CD4-positive, alpha-beta memory T cell (primary cell): Measurements from ENCODE around the gene COPE. TPM values are rescaled to one million over a fixed set of nuclear protein-coding genes. Genes with fewer than 3 reads are reported as not detected.
"Not testable (repeated sequence)": the region's sequence is repeated elsewhere in the genome, so short reads cannot be mapped to it uniquely, and the experiment has no call there.

ENCODE experiments used
- CTCF ChIA-PET: fragments of 350-600 bp; sonication (Branson Sonifier 250); formaldehyde crosslinking; loops from one replicate; lab custom pipeline; 2021; ENCODE audit warnings: inconsistent platforms; ENCODE audit not compliant: partially characterized antibody; lab: Charles Lee
- POLR2A ChIA-PET: fragments of 350-600 bp; sonication (Branson Sonifier 250); formaldehyde crosslinking; loops from one replicate; lab custom pipeline; 2021; ENCODE audit not compliant: partially characterized antibody; lab: Charles Lee
- DNase-seq, 5 donors: peaks; one replicate each; pipeline versions ENCODE4 v3.0.0 to v3.0.0-alpha.2; 2020 to 2022; ENCODE audit warnings: mixed read lengths in 1 of 5
- H3K27ac ChIP-seq: one replicate; pipeline ENCODE4 v1.7.0; 2013; ENCODE audit warnings: low read depth, low read length
- H3K27me3 ChIP-seq: 2 replicates; pipeline ENCODE4 v1.7.0; 2013; ENCODE audit warnings: mild to moderate bottlenecking, low read length, moderate library complexity; ENCODE audit not compliant: insufficient read depth
- H3K36me3 ChIP-seq: 2 replicates; pipeline ENCODE4 v1.7.0; 2013; ENCODE audit warnings: mild to moderate bottlenecking, low read length, moderate library complexity; ENCODE audit not compliant: insufficient read depth
- H3K4me1 ChIP-seq: 2 replicates; pipeline ENCODE4 v1.7.0; 2013; ENCODE audit warnings: mild to moderate bottlenecking, low read length, moderate library complexity; ENCODE audit not compliant: insufficient read depth
- H3K4me3 ChIP-seq, 2 donors: one replicate each; pipeline ENCODE4 v1.7.0; 2013; ENCODE audit warnings: low read length in 2 of 2, mild to moderate bottlenecking in 1 of 2
- H3K9me3 ChIP-seq, 2 donors: one replicate each; pipeline ENCODE4 v1.7.0; 2013; ENCODE audit warnings: low read length in 2 of 2, control low read depth in 1 of 2; ENCODE audit not compliant: control insufficient read depth in 1 of 2
- H3K27ac Mint-ChIP-seq, 7 donors: one replicate each; pipeline ENCODE4 v1.8.0; 2020 to 2021; ENCODE audit warnings: mixed read lengths in 7 of 7, mild to moderate bottlenecking in 6 of 7, inconsistent platforms in 3 of 7, moderate library complexity in 3 of 7
- H3K27me3 Mint-ChIP-seq, 2 donors: one replicate each; pipeline ENCODE4 v1.8.0; 2020 to 2021; ENCODE audit warnings: mixed read lengths in 2 of 2
- H3K36me3 Mint-ChIP-seq, 2 donors: one replicate each; pipeline ENCODE4 v1.8.0; 2020 to 2021; ENCODE audit warnings: mixed read lengths in 2 of 2, inconsistent platforms in 1 of 2, mild to moderate bottlenecking in 1 of 2
- H3K4me1 Mint-ChIP-seq, 4 donors: one replicate each; pipeline ENCODE4 v1.8.0; 2020 to 2021; ENCODE audit warnings: mixed read lengths in 4 of 4, mild to moderate bottlenecking in 1 of 4
- H3K4me3 Mint-ChIP-seq, 8 donors: one replicate each; pipeline ENCODE4 v1.8.0; 2020 to 2021; ENCODE audit warnings: mixed read lengths in 8 of 8, mild to moderate bottlenecking in 7 of 8, moderate library complexity in 6 of 8, inconsistent platforms in 3 of 8
- H3K9me3 Mint-ChIP-seq, 8 donors: one replicate each; pipeline ENCODE4 v1.8.0; 2020 to 2021; ENCODE audit warnings: mixed read lengths in 8 of 8, mild to moderate bottlenecking in 5 of 8, inconsistent platforms in 3 of 8, moderate library complexity in 1 of 8
- intact Hi-C: fragments of 100-400 bp; cut with micrococcal nuclease; formaldehyde crosslinking; loops from one replicate; pipeline ENCODE4 v1.15.1; 2023
- polyA plus RNA-seq, 2 donors: library from polyadenylated mRNA; unstranded; fragments of 300-500 nt; fragmentation: Illumina TruSeq; gene quantifications; one replicate each; pipeline ENCODE4 v1.2.3, GENCODE V29; 2021
- total RNA-seq, 2 experiments: library from RNA; stranded (reverse); gene quantifications; one replicate each; pipeline ENCODE4 v1.2.3, GENCODE V29; 2021

COPE gene
- total and polyA plus RNA-seq, 4 experiments from 2014 or later, result 165 to 276 (median 221) TPM

DNA sequence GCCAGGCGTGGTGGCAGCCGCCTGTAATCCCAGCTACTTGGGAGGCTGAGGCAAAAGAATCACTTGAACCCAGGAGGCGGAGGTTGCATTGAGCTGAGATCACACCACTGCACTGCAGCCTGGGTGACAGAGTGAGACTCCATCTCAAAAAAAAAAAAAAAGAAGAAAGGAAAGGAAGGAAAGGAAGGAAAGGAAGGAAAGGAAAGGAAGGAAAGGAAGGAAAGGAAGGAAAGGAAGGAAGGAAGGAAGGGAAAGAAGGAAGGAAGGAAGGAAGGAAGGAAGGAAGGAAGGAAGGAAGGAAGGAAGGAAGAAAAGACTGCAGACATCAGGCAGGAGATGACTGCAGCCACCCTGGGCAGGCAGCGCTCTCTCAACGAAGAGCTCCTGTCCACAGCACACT lies 16.7 kb downstream of the COPE start:
- CTCF ChIA-PET, H3K4me1 Mint-ChIP-seq, H3K4me1 ChIP-seq, H3K27ac ChIP-seq, H3K27me3 Mint-ChIP-seq, H3K9me3 ChIP-seq, DNase-seq, intact Hi-C loops, H3K4me3 Mint-ChIP-seq, H3K9me3 Mint-ChIP-seq, H3K4me3 ChIP-seq, H3K27me3 ChIP-seq: not testable (repeated sequence)
- H3K36me3 ChIP-seq, result peaks cover 31% of the 10 kb centered on the region
- Mint-ChIP-seq H3K27ac (peak overlapping the region in 1 of 7 donors; percentile 70), H3K36me3 (peaks cover 14 to 22% of the 10 kb centered on the region in 2 donors)
- POLR2A ChIA-PET, result interaction anchor here (0.6 to 0.7 kb wide), 2 partner anchors 17 to 1521 kb away, joined by 3 to 4 read pairs; partner anchors contain the start of genes COPE and DDX49

DNA sequence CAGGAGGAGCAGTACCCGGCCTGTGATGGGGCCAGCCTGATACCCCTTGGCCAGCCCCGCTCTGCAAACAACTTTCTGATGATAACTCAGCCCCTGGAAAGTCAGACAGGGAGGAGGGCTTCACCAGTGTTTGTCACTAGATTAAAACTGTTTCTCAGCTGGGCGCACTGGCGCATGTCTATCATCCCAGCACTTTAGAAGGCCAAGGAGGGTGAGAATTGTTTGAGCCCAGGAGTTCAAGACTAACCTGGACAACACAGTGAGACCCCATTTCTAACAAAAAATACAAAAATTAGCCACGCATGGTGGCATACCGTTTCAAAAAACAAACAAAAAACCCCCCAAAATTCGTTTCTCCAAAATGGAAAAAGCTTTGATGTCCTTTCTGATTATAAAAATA lies 17.7 kb downstream of the COPE start:
- Mint-ChIP-seq H3K36me3 (peaks cover 14 to 24% of the 10 kb centered on the region in 2 donors), H3K27me3 (peaks cover 10 to 12% of the 10 kb centered on the region in 2 donors), H3K4me3 (no peak overlapping the region), H3K9me3 (peaks cover 0 to 1% (median 0%) of the 10 kb centered on the region in 8 donors), H3K27ac (no peak overlapping the region), H3K4me1 (peaks cover 5 to 14% (median 9%) of the 10 kb centered on the region in 4 donors)
- POLR2A ChIA-PET, result no interaction called here
- Histone ChIP-seq H3K9me3 (no peaks in the 10 kb centered on the region), H3K36me3 (peaks cover 23% of the 10 kb centered on the region), H3K27ac (no peak overlapping the region), H3K4me1 (peaks cover 6% of the 10 kb centered on the region), H3K4me3 (no peak overlapping the region), H3K27me3 (no peaks in the 10 kb centered on the region)
- CTCF ChIA-PET, result interaction anchor here (0.7 kb wide), 1 partner anchor 332 kb away, joined by 3 read pairs; no protein-coding TSS in a partner anchor
- no peak for DNase-seq
- intact Hi-C loops, result no loop called here

DNA sequence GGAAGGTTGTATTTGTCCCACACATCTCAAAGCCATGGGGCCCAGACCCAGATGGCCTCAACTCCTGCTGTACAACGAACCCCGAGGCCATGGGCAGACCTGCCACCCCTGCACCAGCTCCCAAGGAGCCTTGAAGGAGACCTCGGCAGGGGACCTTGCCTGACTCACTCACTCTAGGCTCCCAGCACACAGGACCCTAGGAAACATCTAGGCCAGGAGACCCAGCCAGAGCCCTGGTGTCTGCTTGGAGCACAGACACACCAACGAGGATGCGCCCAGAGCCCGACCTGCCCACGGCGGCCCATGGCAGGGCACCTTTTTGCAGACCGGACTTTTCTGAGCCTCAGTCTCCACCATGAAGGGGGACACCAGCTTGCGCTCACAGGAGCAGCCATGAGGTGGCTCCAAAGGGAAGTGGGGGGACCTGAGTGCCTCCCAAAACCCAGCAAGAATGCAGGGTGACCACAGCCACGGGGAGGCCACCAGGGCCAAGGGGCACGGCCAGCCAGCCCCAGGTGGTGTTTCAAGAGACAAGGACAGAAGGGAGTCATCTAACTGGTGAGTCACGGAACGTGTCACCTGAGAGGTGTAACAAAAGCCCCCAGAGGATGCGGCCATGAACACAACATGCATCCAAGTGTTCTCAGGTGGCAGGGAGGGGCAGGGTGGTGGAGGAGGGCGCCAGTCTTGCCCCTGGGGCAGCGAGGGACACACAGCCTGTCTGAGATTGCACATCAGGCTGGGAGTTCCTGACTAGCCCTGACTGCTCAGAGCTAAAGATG lies 18.3 kb downstream of the COPE start:
- Mint-ChIP-seq H3K36me3 (peaks cover 14 to 23% of the 10 kb centered on the region in 2 donors), H3K27ac (no peak overlapping the region), H3K4me3 (no peak overlapping the region), H3K9me3 (peaks cover 0 to 1% (median 0%) of the 10 kb centered on the region in 8 donors), H3K27me3 (peaks cover 12 to 13% of the 10 kb centered on the region in 2 donors), H3K4me1 (peaks cover 7 to 17% (median 11%) of the 10 kb centered on the region in 4 donors)
- Histone ChIP-seq H3K27ac (no peak overlapping the region), H3K27me3 (no peaks in the 10 kb centered on the region), H3K4me1 (peaks cover 7% of the 10 kb centered on the region), H3K9me3 (no peaks in the 10 kb centered on the region), H3K4me3 (no peak overlapping the region), H3K36me3 (peaks cover 17% of the 10 kb centered on the region)
- POLR2A ChIA-PET, result no interaction called here
- intact Hi-C loops, result no loop called here
- CTCF ChIA-PET, result no interaction called here
- DNase-seq, result peak in 1 of 5 donors; percentile 24

DNA sequence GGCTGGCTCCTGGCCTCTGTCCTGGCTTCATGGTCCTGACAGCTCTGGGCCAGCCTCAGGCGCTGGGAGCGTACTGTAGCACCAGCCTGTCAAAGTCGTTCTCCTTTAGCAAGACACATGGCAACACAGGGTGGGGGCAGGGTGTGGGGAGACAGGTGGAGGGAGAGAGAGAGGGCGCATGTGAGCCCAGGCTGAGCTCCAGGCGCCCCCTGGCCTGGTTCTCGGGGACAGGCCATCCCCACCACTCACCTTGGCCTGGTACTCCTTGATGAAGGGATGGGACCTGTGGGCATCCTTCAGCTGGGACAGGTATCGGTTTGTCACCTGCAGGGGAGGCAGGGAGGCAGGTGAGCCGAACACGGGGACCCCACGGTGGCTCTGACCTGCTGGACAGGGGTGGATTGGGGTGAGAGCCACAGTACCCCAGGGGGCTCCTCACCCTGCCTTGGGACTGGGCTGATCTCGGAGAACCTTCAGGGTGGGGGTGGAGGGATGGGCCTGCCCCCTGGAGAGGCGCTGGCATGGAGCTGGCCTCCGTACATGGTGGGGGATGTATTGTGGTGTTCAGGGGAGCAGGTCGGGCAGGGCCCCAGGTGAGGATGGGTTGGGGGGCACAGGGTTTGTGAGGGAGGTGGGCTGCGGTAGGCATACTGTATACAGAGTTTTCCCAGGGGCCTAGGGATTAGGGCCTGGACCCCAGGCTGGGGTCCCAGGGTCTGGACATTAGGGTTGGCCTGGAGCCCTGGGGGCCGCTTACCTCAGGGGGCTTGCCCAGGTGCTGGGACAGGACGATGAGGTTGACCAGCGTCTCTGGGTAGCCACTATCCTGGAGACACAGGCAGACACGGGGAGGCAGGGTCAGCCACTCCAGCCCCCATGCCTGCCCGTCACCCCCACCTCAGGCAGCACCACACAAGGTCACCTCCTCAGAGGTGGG lies 19.3 kb downstream of the COPE start:
- no peak overlapping the region for H3K27ac ChIP-seq
- ChIA-PET CTCF (no interaction called here), POLR2A (interaction anchor here (1.0 kb wide), 1 partner anchor 19 kb away, joined by 3 read pairs; the partner anchor contains the start of genes COPE and DDX49)
- H3K9me3 Mint-ChIP-seq, result peaks cover 0 to 1% (median 0%) of the 10 kb centered on the region in 8 donors
- no peak overlapping the region for H3K4me3 ChIP-seq
- no peaks in the 10 kb centered on the region for H3K27me3 ChIP-seq
- no peak overlapping the region for H3K27ac Mint-ChIP-seq
- H3K4me1 ChIP-seq, result peaks cover 7% of the 10 kb centered on the region
- H3K36me3 ChIP-seq, result peaks cover 9% of the 10 kb centered on the region
- H3K27me3 Mint-ChIP-seq, result peaks cover 12 to 13% of the 10 kb centered on the region in 2 donors
- peaks cover 9 to 17% of the 10 kb centered on the region in 2 donors for H3K36me3 Mint-ChIP-seq
- intact Hi-C loops, result no loop called here
- DNase-seq, result peak in 1 of 5 donors; percentile 28
- H3K4me3 Mint-ChIP-seq, result no peak overlapping the region
- no peaks in the 10 kb centered on the region for H3K9me3 ChIP-seq
- H3K4me1 Mint-ChIP-seq, result peaks cover 7 to 17% (median 11%) of the 10 kb centered on the region in 4 donors

DNA sequence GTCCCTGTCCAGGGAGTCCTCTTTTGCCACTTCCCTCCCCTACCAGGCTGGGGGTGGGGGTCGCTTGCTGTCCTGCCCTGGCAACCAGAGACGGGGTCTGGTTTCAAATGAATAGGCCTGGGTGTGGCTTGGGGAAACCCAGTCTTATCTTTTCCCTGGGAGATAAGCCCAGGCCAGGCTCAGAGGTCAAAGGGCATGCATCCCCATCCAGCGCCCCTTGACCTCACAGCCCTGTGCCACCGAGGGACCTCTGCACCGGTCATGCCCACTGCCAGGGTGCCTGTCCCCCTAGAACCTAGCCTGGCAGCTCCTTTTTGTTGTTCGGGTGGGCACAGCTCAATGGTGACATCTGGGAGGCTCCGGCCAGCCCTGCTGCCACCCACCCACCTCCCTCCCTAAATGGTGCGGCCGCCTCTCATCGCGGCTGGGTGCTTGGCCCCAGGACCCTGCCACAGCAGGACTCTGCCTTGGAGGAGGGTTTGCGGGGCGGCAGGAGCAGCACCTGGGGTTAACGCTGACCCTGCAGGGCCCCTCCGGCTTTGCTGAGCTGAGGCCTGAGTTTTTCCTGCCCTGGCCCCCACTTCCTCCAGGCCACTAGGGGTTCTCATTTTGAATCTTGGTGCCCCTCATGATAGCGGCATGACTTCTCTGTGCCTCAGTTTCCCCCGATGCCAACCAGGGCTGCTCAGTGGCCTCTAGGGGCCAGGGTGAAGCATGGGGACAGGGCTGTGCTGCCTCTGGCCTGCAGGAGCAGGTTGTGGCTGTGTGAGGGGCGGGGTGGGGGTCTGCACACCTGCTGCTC lies 20.4 kb downstream of the COPE start:
- Mint-ChIP-seq H3K4me3 (no peak overlapping the region), H3K36me3 (peaks cover 9 to 17% of the 10 kb centered on the region in 2 donors), H3K4me1 (peaks cover 7 to 17% (median 11%) of the 10 kb centered on the region in 4 donors), H3K9me3 (peaks cover 0 to 1% (median 0%) of the 10 kb centered on the region in 8 donors), H3K27me3 (peaks cover 14% of the 10 kb centered on the region in 2 donors), H3K27ac (no peak overlapping the region)
- no peaks in the 10 kb centered on the region for H3K27me3 ChIP-seq
- no peak overlapping the region for H3K4me3 ChIP-seq
- H3K9me3 ChIP-seq, result no peaks in the 10 kb centered on the region
- ChIA-PET CTCF (no interaction called here), POLR2A (interaction anchor here (1.0 kb wide), 1 partner anchor 20 kb away, joined by 3 read pairs; the partner anchor contains the start of genes COPE and DDX49)
- peaks cover 9% of the 10 kb centered on the region for H3K36me3 ChIP-seq
- intact Hi-C loops, result no loop called here
- no peak overlapping the region for H3K27ac ChIP-seq
- peaks cover 7% of the 10 kb centered on the region for H3K4me1 ChIP-seq
- peak in 1 of 5 donors; percentile 33 for DNase-seq

DNA sequence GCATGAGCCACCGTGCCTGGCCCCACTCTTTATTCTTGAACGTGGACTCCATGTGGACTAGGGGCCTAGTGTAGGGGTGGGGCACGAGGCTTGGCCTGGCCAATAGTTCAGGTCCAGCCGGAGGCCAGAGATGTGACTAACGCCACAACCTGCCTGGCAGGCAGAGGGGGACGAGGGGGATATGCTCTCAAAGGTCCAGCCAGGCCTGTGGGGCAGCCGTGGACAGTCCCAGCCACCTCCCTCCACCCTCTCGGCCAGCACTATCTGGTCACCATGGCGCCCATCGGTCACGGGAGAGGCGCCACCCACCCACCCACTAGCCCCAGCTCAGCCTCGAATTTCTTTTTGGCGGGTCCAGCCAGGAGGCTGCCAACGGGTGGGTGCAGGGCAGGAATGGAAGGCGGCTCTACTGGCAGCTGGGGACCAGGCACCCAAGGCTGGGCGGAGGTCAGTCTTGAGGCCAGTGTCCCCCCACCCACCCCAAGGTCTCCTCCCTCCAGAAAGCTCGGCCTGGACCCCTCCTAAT lies 21.0 kb downstream of the COPE start:
- H3K4me1 Mint-ChIP-seq, result peaks cover 7 to 17% (median 11%) of the 10 kb centered on the region in 4 donors
- H3K27me3 Mint-ChIP-seq, result peaks cover 15 to 17% of the 10 kb centered on the region in 2 donors
- H3K4me3 ChIP-seq, result no peak overlapping the region
- intact Hi-C loops, result no loop called here
- H3K4me3 Mint-ChIP-seq, result peak overlapping the region in 1 of 8 donors; percentile 10
- H3K36me3 Mint-ChIP-seq, result peaks cover 9 to 17% of the 10 kb centered on the region in 2 donors
- H3K27me3 ChIP-seq, result no peaks in the 10 kb centered on the region
- peaks cover 9% of the 10 kb centered on the region for H3K36me3 ChIP-seq
- no peaks in the 10 kb centered on the region for H3K9me3 ChIP-seq
- DNase-seq, result peak in 1 of 5 donors; percentile 24
- ChIA-PET POLR2A (no interaction called here), CTCF (interaction anchor here (1.0 kb wide), 1 partner anchor 32 kb away, joined by 3 read pairs; no protein-coding TSS in a partner anchor)
- peaks cover 0 to 1% (median 0%) of the 10 kb centered on the region in 8 donors for H3K9me3 Mint-ChIP-seq
- H3K27ac Mint-ChIP-seq, result peak overlapping the region in 1 of 7 donors; percentile 8
- peaks cover 7% of the 10 kb centered on the region for H3K4me1 ChIP-seq
- no peak overlapping the region for H3K27ac ChIP-seq
